GM12878 (cell line): ENCODE results near the gene EIF1. TPM values are rescaled to one million over a fixed set of nuclear protein-coding genes. Genes with fewer than 3 reads are reported as not detected.

Experiments
- ATAC-seq: fragments of 200-7000 bp; cut with Tn5 transposase; 3 replicates; pipeline ENCODE4 v1.9.1; 2020; ENCODE audit warnings: mild to moderate bottlenecking, moderate library complexity
- BruUV-seq: library from RNA; stranded (reverse); fragments of 400-500 nt; replicated peaks from 2 replicates; lab custom pipeline; 2021; lab: Mats Ljungman, UMichigan
- CTCF ChIA-PET: fragments of 300-600 bp; sonication (Branson Sonifier 250); formaldehyde crosslinking; extraction: SDS; loops from one replicate; lab custom pipeline; 2021; ENCODE audit warnings: inconsistent platforms; lab: Yijun Ruan, JAX
- POLR2A ChIA-PET: fragments of 350-600 bp; formaldehyde crosslinking; extraction: SDS; loops from one replicate; lab custom pipeline; 2021; ENCODE audit warnings: inconsistent platforms; lab: Charles Lee
- RAD21 ChIA-PET: fragments of 300-600 bp; sonication (Branson Sonifier 250); formaldehyde crosslinking; loops from one replicate; lab custom pipeline; 2023; ENCODE audit warnings: antibody characterized with exemption; ENCODE audit not compliant: unreplicated experiment; lab: Charles Lee
- SMC1A ChIA-PET: fragments of 300-600 bp; sonication (Branson Sonifier 250); formaldehyde crosslinking; loops from one replicate; lab custom pipeline; 2023; ENCODE audit not compliant: unreplicated experiment, uncharacterized antibody; lab: Charles Lee
- DNase-seq: peaks from one replicate; pipeline ENCODE4 v3.0.0-alpha.2; 2011; ENCODE audit warnings: low read depth, low spot score
- FAIRE-seq: peaks from 3 replicates; lab custom pipeline; 2011; peaks lifted over from hg19 to GRCh38; lab: Jason Lieb, UNC
- H2AFZ ChIP-seq: 2 replicates; pipeline ENCODE4 v1.6.0; 2011; ENCODE audit warnings: low read depth, low read length, control low read depth; ENCODE audit not compliant: control insufficient read depth
- H3K27ac ChIP-seq: 2 replicates; pipeline ENCODE4 v1.5.1; 2011; ENCODE audit warnings: control low read depth; ENCODE audit not compliant: control insufficient read depth, insufficient read depth
- H3K27me3 ChIP-seq, 2 experiments: replicated peaks in 1 of 2; 2 replicates each; pipeline versions ENCODE4 v1.6.0 to v1.6.1; 2011; ENCODE audit warnings: low read length in 1 of 2; ENCODE audit not compliant: control insufficient read depth in 2 of 2, insufficient read depth in 2 of 2
- H3K36me3 ChIP-seq, 2 experiments: 2 replicates each; pipeline ENCODE4 v1.5.1; 2011; ENCODE audit warnings: low read length in 1 of 2; ENCODE audit not compliant: control insufficient read depth in 2 of 2, insufficient read depth in 2 of 2
- H3K4me1 ChIP-seq: 2 replicates; pipeline ENCODE4 v1.6.1; 2011; ENCODE audit warnings: mild to moderate bottlenecking, low read length, moderate library complexity, mixed read lengths; ENCODE audit not compliant: control insufficient read depth, insufficient read depth
- H3K4me2 ChIP-seq: 2 replicates; pipeline ENCODE4 v1.6.0; 2011; ENCODE audit warnings: control low read depth; ENCODE audit not compliant: control insufficient read depth, insufficient read depth
- H3K4me3 ChIP-seq: fragments of 200-600 bp; sonication (generic); 2 replicates; pipeline ENCODE4 v1.5.1; 2016
- H3K79me2 ChIP-seq: 2 replicates; pipeline ENCODE4 v1.6.0; 2011; ENCODE audit warnings: low read length; ENCODE audit not compliant: control insufficient read depth, insufficient read depth
- H3K9ac ChIP-seq: 2 replicates; pipeline ENCODE4 v1.8.0; 2011; ENCODE audit warnings: low read length, control low read depth, mixed read lengths; ENCODE audit not compliant: control insufficient read depth, insufficient read depth
- H3K9me3 ChIP-seq: replicated peaks from 3 replicates; pipeline ENCODE4 v1.5.1; 2011; ENCODE audit warnings: mild to moderate bottlenecking, low read length; ENCODE audit not compliant: control insufficient read depth, insufficient read depth
- H4K20me1 ChIP-seq: 2 replicates; pipeline ENCODE4 v1.6.0; 2011; ENCODE audit not compliant: control insufficient read depth, insufficient read depth
- BACH1 ChIP-seq: fragments of 450-650 bp; IDR thresholded peaks from 2 replicates; pipeline ENCODE4 v1.6.1; 2017; ENCODE audit warnings: mild to moderate bottlenecking, borderline replicate concordance
- HSF1 ChIP-seq: fragments of 150-350 bp; IDR thresholded peaks from 2 replicates; pipeline ENCODE4 v1.6.1; 2014; ENCODE audit warnings: mild to moderate bottlenecking, low read depth, low read length
- KDM1A ChIP-seq: fragments of 200-600 bp; sonication (generic); IDR thresholded peaks from 2 replicates; pipeline ENCODE4 v1.6.1; 2016; ENCODE audit warnings: borderline replicate concordance
- MTA2 ChIP-seq: fragments of 450-650 bp; IDR thresholded peaks from 2 replicates; pipeline ENCODE4 v1.6.1; 2016; ENCODE audit warnings: low read depth, mild to moderate bottlenecking, moderate library complexity
- MYC ChIP-seq: IDR thresholded peaks from 2 replicates; pipeline ENCODE4 v1.6.1; 2011; ENCODE audit warnings: mild to moderate bottlenecking, low read length, moderate library complexity, inconsistent platforms; ENCODE audit not compliant: insufficient read depth, insufficient replicate concordance, insufficient read length, severe bottlenecking
- PAX8 ChIP-seq: fragments of 450-650 bp; IDR thresholded peaks from 2 replicates; pipeline ENCODE4 v1.6.1; 2017; ENCODE audit warnings: mild to moderate bottlenecking, moderate library complexity
- TCF3 ChIP-seq: IDR thresholded peaks from 2 replicates; pipeline ENCODE4 v1.6.1; 2012; ENCODE audit warnings: low read depth, mild to moderate bottlenecking, low read length, borderline replicate concordance; ENCODE audit not compliant: insufficient read depth
- YY1 ChIP-seq: IDR thresholded peaks from 2 replicates; pipeline ENCODE4 v1.6.1; 2011; ENCODE audit warnings: low read depth, mild to moderate bottlenecking, low read length
- WGBS: methylation state at CpG from one replicate; pipeline ENCODE4 v1.1.6; 2016; ENCODE audit warnings: low lambda C conversion rate; ENCODE audit not compliant: insufficient replicate concordance, insufficient coverage; ENCODE audit errors: missing lambda C conversion rate; 5-methylcytosine and 5-hydroxymethylcytosine counted together
- in situ Hi-C: fragments of 300-500 bp; cut with MboI; formaldehyde crosslinking; loops from 9 replicates; pipeline ENCODE4 v1.14.3; 2018; ENCODE audit warnings: mixed read lengths
- intact Hi-C: fragments of 100-400 bp; cut with micrococcal nuclease; formaldehyde crosslinking; loops from one replicate; pipeline ENCODE4 v1.14.2; 2022; ENCODE audit not compliant: unreplicated experiment
- polyA plus RNA-seq, 11 experiments: library from polyadenylated mRNA; depleted of rRNA in 4 of 11; unstranded in 6 of 11; stranded (reverse) in 5 of 11; fragments of >200 nt; fragmentation: Nextera tagmentation in 4 of 11; fragmentation: Illumina TruSeq in 1 of 11; extraction: Ambion mirVana in 4 of 11; extraction: Trizol in 1 of 11; gene quantifications; 1 replicate in 1 of 11; 2 replicates in 10 of 11; pipeline versions ENCODE4 v1.2.1 to v1.2.3, GENCODE V29; 2011 to 2016; ENCODE audit warnings: inconsistent platforms in 2 of 11, missing spikeins in 2 of 11, low read depth in 1 of 11
- total RNA-seq, 4 experiments: library from RNA; depleted of rRNA in 3 of 4; stranded (reverse); fragments of >200 nt in 3 of 4; fragmentation: Illumina TruSeq in 1 of 4; extraction: Trizol in 1 of 4; gene quantifications; 2 replicates each; pipeline versions ENCODE4 v1.2.1 to v1.2.3, GENCODE V29; 2013 to 2021
- TF ChIP-seq, protein P1 (sequence below): IDR thresholded peaks from 2 replicates; pipeline ENCODE4 v1.6.1; 2012; ENCODE audit warnings: low read depth, low read length, improper control_type of control experiment
- TF ChIP-seq, protein P2 (sequence below): fragments of 450-650 bp; conservative IDR thresholded peaks from 2 replicates; pipeline ENCODE4 v1.6.1; 2017; ENCODE audit warnings: mild to moderate bottlenecking, moderate library complexity

Gene EIF1
- total and polyA plus RNA-seq, 10 of the 15 experiments (the other 5 are each of a cell fraction or from before 2014, with no cell fraction given) = 39.4 to 815 (median 480) TPM

DNA sequence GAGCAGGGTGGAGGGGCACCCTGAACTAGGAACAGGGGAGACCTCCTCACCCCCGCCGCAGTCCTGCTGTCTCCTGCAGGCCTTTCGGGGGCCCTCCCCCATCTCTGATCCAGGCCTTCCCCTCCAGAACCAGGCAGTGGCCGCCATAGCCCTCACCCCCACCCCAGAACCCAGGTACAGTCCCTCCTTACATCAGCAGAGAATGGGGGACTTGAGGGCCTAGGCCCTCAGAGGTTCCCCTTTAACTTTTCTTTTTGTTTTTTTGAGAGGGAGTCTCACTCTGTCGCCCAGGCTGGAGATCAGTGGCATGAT is 50.1 kb downstream of the EIF1 start:
- POLR2A ChIA-PET = no interaction called here
- WGBS = 81% methylated on average over 5 of the region's 5 CpGs
- Histone ChIP-seq H2AFZ (peak overlapping the region; percentile 99; the same call in 1 of the 2 replicates), H3K4me1 (peaks cover 3% of the 10 kb centered on the region; the same call in 1 of the 2 replicates), H3K27ac (no peak overlapping the region), H3K4me2 (no peak overlapping the region), H3K36me3 (no peaks in the 10 kb centered on the region), H3K27me3 (peaks cover 8% of the 10 kb centered on the region in 2 experiments; a peak in 3 of 4 replicates), H4K20me1 (no peaks in the 10 kb centered on the region), H3K9ac (no peak overlapping the region), H3K9me3 (no peaks in the 10 kb centered on the region), H3K79me2 (no peaks in the 10 kb centered on the region), H3K4me3 (no peak overlapping the region)
- BruUV-seq = no TSS peak
- in situ Hi-C loops = no loop called here
- ATAC-seq (no peak), FAIRE-seq (no peak), DNase-seq (no peak)
- CTCF ChIA-PET = interaction anchor here (0.6 to 2.9 kb wide), 3 partner anchors 8 to 62 kb away, joined by 3 to 17 read pairs (median 3); no protein-coding TSS in a partner anchor
- RAD21 ChIA-PET = no interaction called here
- intact Hi-C loops = loop anchor here (1.0 kb wide), 3 partner anchors 63 to 221 kb away; no protein-coding TSS in a partner anchor
- SMC1A ChIA-PET = no interaction called here
- TF ChIP-seq YY1 = no peak
- no peak for TF ChIP-seq TCF3
- TF ChIP-seq PAX8 = no peak
- no peak for TF ChIP-seq MTA2
- TF ChIP-seq BACH1 = no peak
- TF ChIP-seq, protein P1, sequence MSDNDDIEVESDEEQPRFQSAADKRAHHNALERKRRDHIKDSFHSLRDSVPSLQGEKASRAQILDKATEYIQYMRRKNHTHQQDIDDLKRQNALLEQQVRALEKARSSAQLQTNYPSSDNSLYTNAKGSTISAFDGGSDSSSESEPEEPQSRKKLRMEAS = no peak

DNA sequence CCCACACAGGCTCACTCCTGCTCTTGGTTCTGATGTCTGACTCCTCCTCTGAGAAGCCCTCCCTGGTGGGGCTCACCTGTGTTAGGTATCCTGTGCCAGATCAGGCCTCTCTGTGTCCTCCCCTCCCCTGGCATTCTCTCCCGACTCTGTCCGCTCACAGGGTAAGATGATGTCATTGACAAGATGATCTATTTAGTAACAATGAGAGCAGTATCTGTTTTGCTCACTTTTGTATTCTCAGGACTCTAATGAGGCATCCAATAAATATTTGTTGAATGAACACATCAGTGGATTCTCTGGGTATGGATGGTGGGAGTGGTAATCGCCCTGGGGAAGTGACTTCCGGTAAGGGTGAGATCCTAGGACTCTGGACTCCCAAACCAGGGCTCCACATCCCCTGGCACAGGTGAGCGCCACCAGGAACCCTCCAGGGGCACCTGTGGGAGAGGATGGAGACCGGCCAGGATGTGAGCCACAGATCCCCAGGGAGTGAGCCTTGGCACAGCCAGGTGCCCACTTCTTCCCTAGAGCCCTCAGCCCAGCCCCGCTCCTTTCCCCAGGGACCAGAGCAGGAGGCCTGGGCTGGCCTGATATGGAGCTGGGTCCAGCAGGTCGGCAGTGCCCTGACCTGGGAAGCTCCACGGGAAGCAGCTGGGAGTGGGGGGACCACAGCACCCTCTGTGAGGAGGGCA is 51.1 kb downstream of the EIF1 start:
- no peak overlapping the region for H2AFZ ChIP-seq
- CTCF ChIA-PET = interaction anchor here (0.9 to 2.9 kb wide), 3 partner anchors 59 to 79 kb away, joined by 3 to 17 read pairs (median 3); no protein-coding TSS in a partner anchor

More for the DNA sequence above, 51.1 kb downstream of the EIF1 start:
- Histone ChIP-seq H3K4me2 (no peak overlapping the region), H3K9me3 (no peaks in the 10 kb centered on the region), H3K4me1 (peaks cover 3% of the 10 kb centered on the region; the same call in 1 of the 2 replicates), H3K4me3 (no peak overlapping the region), H4K20me1 (no peaks in the 10 kb centered on the region), H3K36me3 (no peaks in the 10 kb centered on the region), H3K9ac (no peak overlapping the region)
- RAD21 ChIA-PET = no interaction called here
- SMC1A ChIA-PET = no interaction called here
- FAIRE-seq = no peak
- DNase-seq = no peak
- ATAC-seq = no peak
- in situ Hi-C loops = loop anchor here (5.0 kb wide), 1 partner anchor 62 kb away; no protein-coding TSS in a partner anchor
- 22% methylated on average over 8 of the region's 9 CpGs for WGBS
- POLR2A ChIA-PET = no interaction called here
- intact Hi-C loops = no loop called here
- TF ChIP-seq, protein P2, sequence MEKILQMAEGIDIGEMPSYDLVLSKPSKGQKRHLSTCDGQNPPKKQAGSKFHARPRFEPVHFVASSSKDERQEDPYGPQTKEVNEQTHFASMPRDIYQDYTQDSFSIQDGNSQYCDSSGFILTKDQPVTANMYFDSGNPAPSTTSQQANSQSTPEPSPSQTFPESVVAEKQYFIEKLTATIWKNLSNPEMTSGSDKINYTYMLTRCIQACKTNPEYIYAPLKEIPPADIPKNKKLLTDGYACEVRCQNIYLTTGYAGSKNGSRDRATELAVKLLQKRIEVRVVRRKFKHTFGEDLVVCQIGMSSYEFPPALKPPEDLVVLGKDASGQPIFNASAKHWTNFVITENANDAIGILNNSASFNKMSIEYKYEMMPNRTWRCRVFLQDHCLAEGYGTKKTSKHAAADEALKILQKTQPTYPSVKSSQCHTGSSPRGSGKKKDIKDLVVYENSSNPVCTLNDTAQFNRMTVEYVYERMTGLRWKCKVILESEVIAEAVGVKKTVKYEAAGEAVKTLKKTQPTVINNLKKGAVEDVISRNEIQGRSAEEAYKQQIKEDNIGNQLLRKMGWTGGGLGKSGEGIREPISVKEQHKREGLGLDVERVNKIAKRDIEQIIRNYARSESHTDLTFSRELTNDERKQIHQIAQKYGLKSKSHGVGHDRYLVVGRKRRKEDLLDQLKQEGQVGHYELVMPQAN = no peak
- TF ChIP-seq MYC (no peak), HSF1 (no peak), KDM1A (no peak)
- TF ChIP-seq, all 136 proteins: peak for 0
- Histone ChIP-seq H3K27me3 (peaks cover 3 to 4% of the 10 kb centered on the region in 2 experiments; a peak in 3 of 4 replicates), H3K27ac (no peak overlapping the region), H3K79me2 (no peaks in the 10 kb centered on the region)
- BruUV-seq = no TSS peak
